ENCODE results near the gene COLGALT1.
"Not testable (repeated sequence)": the region's sequence is repeated elsewhere in the genome, so short reads cannot be mapped to it uniquely, and the experiment has no call there.

Gene COLGALT1

DNA sequence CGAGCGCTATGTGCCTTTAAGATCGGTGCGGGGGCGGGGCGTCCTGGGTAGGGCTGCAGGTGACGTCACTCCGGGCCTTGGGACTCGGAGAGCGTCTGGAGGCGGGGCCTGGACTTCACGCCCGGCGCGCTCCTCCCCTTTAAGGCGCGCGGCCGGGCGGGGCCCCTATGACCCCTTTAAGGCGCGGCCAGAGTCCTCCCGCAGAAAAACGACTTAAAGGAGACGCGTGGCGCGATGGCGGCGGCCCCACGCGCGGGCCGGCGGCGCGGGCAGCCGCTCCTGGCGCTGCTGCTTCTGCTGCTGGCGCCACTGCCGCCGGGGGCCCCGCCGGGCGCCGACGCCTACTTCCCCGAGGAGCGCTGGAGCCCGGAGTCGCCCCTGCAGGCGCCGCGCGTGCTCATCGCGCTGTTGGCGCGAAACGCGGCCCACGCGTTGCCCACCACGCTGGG lies at the start of gene COLGALT1:
COLGALT1 (plus strand) TSS at position 170 of the 449 bp plus-strand sequence; CDS start at position 235, 65 bp downstream.
- Histone ChIP-seq H3K27me3 (ENCODE audit: control insufficient read depth in 2 of 2, insufficient read depth in 2 of 2, low read length in 2 of 2) (no peaks in the 10 kb centered on the region), H3K4me1 (ENCODE audit: control insufficient read depth in 2 of 2, insufficient read depth in 2 of 2, low read length in 2 of 2) (peaks cover 10 to 13% of the 10 kb centered on the region in 2 donors), H3K9me3 (ENCODE audit: control insufficient read depth in 2 of 2, low read length in 2 of 2) (no peaks in the 10 kb centered on the region), H3K9ac (ENCODE audit: low read depth in 1 of 2, low read length in 2 of 2) (peak within 1 kb of the TSS; percentile 84 to 91), H3K27ac (ENCODE audit: low read depth in 2 of 2, low read length in 2 of 2) (peak within 1 kb of the TSS; percentile 85 to 92), H3K36me3 (ENCODE audit: control insufficient read depth in 2 of 2, insufficient read depth in 2 of 2, low read length in 2 of 2) (peaks cover 10 to 16% of the 10 kb centered on the region in 2 donors), H3K4me3 (ENCODE audit: low read length in 2 of 2) (peak within 1 kb of the TSS; percentile 86 to 87)

DNA sequence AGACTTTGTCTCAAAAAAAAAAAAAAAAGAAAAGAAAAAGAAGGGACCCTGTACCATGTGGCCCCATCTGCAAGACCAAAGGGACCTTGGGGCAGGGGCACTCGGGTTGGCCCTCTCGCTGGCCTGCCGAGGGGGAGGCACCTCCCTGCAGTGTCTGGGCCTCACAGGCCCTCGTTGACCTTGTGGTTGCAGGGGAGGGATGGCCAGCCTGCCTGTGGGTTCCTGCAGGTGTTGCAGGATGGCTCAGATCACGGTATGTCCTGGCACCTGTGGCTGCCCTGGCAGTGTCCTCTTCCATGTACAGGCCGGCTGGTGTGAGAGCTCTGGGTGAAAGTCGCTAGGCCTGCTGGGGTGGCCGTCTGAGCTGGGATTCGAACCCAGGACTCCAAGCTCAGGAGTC lies 48.7 kb upstream of the COLGALT1 start:
- H3K4me1 ChIP-seq (ENCODE audit: control insufficient read depth in 2 of 2, insufficient read depth in 2 of 2, low read length in 2 of 2), result peaks cover 8 to 9% of the 10 kb centered on the region in 2 donors
- H3K9me3 ChIP-seq (ENCODE audit: control insufficient read depth in 2 of 2, low read length in 2 of 2), result no peaks in the 10 kb centered on the region
- H3K9ac ChIP-seq (ENCODE audit: low read depth in 1 of 2, low read length in 2 of 2), result no peak overlapping the region
- H3K27ac ChIP-seq (ENCODE audit: low read depth in 2 of 2, low read length in 2 of 2), result no peak overlapping the region
- no peak overlapping the region for H3K4me3 ChIP-seq (ENCODE audit: low read length in 2 of 2)
- peaks cover 4% of the 10 kb centered on the region in 2 donors for H3K36me3 ChIP-seq (ENCODE audit: control insufficient read depth in 2 of 2, insufficient read depth in 2 of 2, low read length in 2 of 2)
- H3K27me3 ChIP-seq (ENCODE audit: control insufficient read depth in 2 of 2, insufficient read depth in 2 of 2, low read length in 2 of 2), result no peaks in the 10 kb centered on the region

DNA sequence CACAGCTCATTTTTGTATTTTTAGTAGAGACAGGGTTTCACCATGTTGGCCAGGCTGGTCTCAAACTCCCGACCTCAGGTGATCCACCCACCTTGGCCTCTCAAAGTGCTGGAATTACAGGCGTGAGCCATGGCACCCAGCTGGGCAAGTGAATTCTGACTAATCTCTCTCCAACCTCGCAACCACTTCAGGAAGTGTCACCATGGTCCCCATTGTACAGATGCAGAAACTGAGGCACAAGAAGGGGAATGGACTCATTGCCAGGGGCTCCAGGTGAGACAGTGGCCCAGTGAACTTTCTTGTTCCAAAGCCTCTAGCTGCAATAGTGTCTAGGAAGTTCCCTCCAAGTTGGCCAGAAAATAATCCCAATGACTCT lies 46.9 kb upstream of the COLGALT1 start:
- H3K36me3 ChIP-seq (ENCODE audit: control insufficient read depth in 2 of 2, insufficient read depth in 2 of 2, low read length in 2 of 2); H3K27me3 ChIP-seq (ENCODE audit: control insufficient read depth in 2 of 2, insufficient read depth in 2 of 2, low read length in 2 of 2); H3K4me3 ChIP-seq (ENCODE audit: low read length in 2 of 2); H3K27ac ChIP-seq (ENCODE audit: low read depth in 2 of 2, low read length in 2 of 2); H3K9me3 ChIP-seq (ENCODE audit: control insufficient read depth in 2 of 2, low read length in 2 of 2); H3K9ac ChIP-seq (ENCODE audit: low read depth in 1 of 2, low read length in 2 of 2): not testable (repeated sequence)
- peaks cover 13 to 19% of the 10 kb centered on the region in 2 donors for H3K4me1 ChIP-seq (ENCODE audit: control insufficient read depth in 2 of 2, insufficient read depth in 2 of 2, low read length in 2 of 2)

DNA sequence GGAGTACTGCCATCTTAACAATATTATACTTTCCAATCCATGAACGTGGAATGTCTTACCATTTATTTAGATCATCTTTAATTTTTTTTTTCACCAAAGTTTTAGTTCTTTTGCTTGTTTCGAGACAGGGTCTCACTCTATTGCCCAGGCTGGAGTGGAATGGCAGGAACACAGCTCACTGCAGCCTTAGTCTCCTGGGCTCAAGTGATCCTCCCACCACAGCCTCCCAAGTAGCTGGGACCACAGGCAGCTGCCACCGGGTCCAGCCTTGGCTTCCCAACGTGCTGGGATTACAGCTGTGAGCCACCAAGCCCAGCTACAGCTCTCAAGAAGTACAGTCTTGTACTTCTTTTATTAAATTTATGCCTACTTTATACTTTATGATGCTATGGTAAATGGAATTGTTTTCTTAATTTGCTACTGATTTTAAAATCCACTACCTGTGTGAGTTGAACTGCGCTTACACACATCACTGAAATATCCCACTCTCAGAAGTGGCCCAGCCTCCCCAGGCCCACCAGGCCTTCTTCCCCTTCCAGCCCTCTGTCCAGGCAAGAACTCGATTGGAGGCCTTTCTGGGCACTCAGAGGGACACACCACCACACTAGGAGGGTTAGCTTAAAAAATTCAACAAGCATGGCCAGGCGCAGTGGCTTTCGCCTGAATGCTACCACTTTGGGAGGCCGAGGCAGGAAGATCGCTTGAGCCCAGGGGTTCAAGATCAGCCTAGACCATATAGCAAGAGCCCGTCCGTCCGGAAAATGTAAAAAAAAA lies 45.0 kb upstream of the COLGALT1 start:
- H3K36me3 ChIP-seq (ENCODE audit: control insufficient read depth in 2 of 2, insufficient read depth in 2 of 2, low read length in 2 of 2), result peaks cover 3 to 5% of the 10 kb centered on the region in 2 donors
- peaks cover 13 to 19% of the 10 kb centered on the region in 2 donors for H3K4me1 ChIP-seq (ENCODE audit: control insufficient read depth in 2 of 2, insufficient read depth in 2 of 2, low read length in 2 of 2)
- H3K27ac ChIP-seq (ENCODE audit: low read depth in 2 of 2, low read length in 2 of 2), result no peak overlapping the region
- H3K4me3 ChIP-seq (ENCODE audit: low read length in 2 of 2), result peak overlapping the region; percentile 87 to 93
- H3K9ac ChIP-seq (ENCODE audit: low read depth in 1 of 2, low read length in 2 of 2), result peak overlapping the region; percentile 96 to 97
- no peaks in the 10 kb centered on the region for H3K27me3 ChIP-seq (ENCODE audit: control insufficient read depth in 2 of 2, insufficient read depth in 2 of 2, low read length in 2 of 2)
- no peaks in the 10 kb centered on the region for H3K9me3 ChIP-seq (ENCODE audit: control insufficient read depth in 2 of 2, low read length in 2 of 2)

DNA sequence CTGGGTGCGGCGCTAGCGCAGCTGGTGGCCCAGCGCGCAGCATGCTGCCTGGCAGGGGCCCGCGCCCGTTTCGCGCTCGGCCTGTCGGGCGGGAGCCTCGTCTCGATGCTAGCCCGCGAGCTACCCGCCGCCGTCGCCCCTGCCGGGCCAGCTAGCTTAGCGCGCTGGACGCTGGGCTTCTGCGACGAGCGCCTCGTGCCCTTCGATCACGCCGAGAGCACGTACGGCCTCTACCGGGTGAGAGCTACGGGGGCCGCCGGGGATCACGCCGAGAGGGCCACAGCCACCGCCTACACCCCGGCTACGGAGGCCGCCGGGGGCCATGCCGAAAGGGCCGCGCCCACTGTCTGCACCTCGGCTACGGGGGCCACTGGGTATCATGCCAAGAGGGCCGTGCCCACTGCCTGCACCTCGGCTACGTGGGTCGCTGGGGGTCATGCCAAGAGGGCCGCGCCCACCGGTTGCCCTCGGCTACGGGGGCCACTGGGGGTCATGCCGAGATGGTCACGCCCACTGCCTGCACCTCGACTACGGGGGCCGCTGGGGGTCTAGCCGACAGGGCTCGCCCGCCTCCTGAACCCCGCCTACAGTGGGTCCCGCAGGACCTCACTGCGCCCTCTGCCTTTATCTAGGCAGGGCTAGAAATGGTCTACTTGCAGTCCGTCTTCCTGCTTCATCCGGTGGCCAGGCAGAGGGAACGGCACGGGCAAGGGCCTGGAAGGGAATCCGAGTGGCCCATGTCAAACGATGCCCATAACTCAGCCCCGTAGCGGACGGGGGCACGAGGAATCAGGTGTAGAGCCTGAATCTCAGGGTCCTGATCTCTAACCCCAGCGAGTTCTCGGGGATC lies 43.5 kb upstream of the COLGALT1 start:
- H3K27me3 ChIP-seq (ENCODE audit: control insufficient read depth in 2 of 2, insufficient read depth in 2 of 2, low read length in 2 of 2), result no peaks in the 10 kb centered on the region
- peak overlapping the region; percentile 100 for H3K27ac ChIP-seq (ENCODE audit: low read depth in 2 of 2, low read length in 2 of 2)
- peak overlapping the region; percentile 96 to 97 for H3K9ac ChIP-seq (ENCODE audit: low read depth in 1 of 2, low read length in 2 of 2)
- H3K4me3 ChIP-seq (ENCODE audit: low read length in 2 of 2), result peak overlapping the region; percentile 87 to 93
- no peaks in the 10 kb centered on the region for H3K9me3 ChIP-seq (ENCODE audit: control insufficient read depth in 2 of 2, low read length in 2 of 2)
- peaks cover 13 to 19% of the 10 kb centered on the region in 2 donors for H3K4me1 ChIP-seq (ENCODE audit: control insufficient read depth in 2 of 2, insufficient read depth in 2 of 2, low read length in 2 of 2)
- peaks cover 0 to 2% of the 10 kb centered on the region in 2 donors for H3K36me3 ChIP-seq (ENCODE audit: control insufficient read depth in 2 of 2, insufficient read depth in 2 of 2, low read length in 2 of 2)

DNA sequence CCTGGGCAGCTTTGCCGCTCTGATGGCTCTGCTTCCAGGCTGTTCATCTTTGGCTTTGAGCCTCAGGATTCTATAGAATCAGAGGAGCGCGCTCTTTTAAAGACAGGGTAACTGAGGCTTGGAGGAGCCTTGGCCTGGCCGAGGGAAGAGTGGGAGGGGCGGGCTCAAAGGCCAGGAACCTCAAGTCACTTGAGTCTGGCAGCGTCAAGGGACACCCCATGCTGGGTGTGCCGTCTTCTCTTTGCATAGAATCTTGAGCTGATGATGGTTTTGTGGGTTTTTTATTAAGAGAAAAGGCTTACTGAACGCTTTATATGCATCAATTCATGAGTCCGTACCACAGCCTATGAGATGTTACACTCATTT lies 42.9 kb upstream of the COLGALT1 start:
- Histone ChIP-seq H3K36me3 (ENCODE audit: control insufficient read depth in 2 of 2, insufficient read depth in 2 of 2, low read length in 2 of 2) (peaks cover 6 to 7% of the 10 kb centered on the region in 2 donors), H3K27ac (ENCODE audit: low read depth in 2 of 2, low read length in 2 of 2) (peak overlapping the region; percentile 100), H3K4me3 (ENCODE audit: low read length in 2 of 2) (peak overlapping the region; percentile 87 to 93), H3K4me1 (ENCODE audit: control insufficient read depth in 2 of 2, insufficient read depth in 2 of 2, low read length in 2 of 2) (peaks cover 13 to 19% of the 10 kb centered on the region in 2 donors), H3K9me3 (ENCODE audit: control insufficient read depth in 2 of 2, low read length in 2 of 2) (peaks cover 1 to 2% of the 10 kb centered on the region in 2 donors), H3K27me3 (ENCODE audit: control insufficient read depth in 2 of 2, insufficient read depth in 2 of 2, low read length in 2 of 2) (no peaks in the 10 kb centered on the region), H3K9ac (ENCODE audit: low read depth in 1 of 2, low read length in 2 of 2) (peak overlapping the region; percentile 96 to 97)

DNA sequence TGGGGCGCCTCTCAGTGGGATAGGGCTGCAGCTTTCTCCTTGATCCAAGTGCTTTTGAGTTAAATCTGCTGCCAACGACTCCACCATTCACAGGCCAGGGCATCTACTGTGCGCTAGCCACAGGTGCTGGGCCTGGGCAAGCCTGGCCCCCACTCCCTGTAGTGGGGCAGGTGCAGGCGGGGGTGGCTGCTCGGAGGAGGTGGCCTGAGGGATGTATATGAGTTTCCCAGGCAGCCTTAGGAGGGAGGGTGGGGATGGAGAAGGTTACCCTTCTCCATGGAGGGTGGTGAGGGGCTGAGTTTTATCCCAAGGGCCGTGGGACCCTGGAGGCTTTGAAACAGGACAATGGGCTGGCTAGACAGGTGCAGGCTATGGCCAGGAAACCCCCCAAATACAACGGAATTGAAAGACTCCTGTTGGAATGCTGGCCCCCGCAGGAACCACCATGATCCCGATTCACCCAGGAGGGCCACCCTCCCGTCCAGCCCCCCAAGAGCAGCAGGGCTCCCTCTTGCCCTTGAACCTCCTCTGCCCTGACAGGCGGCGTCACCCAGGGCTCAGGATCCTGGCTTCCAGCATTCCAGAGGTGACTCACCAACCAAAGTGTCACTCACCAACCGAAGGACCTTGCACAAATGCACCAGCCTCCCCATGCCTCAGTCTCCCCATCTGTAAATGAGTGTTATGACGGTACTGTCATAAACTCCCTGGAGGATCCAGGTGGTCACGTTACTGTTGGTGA lies 39.9 kb upstream of the COLGALT1 start:
- Histone ChIP-seq H3K27ac (ENCODE audit: low read depth in 2 of 2, low read length in 2 of 2) (no peak overlapping the region), H3K4me1 (ENCODE audit: control insufficient read depth in 2 of 2, insufficient read depth in 2 of 2, low read length in 2 of 2) (peaks cover 7 to 13% of the 10 kb centered on the region in 2 donors), H3K9me3 (ENCODE audit: control insufficient read depth in 2 of 2, low read length in 2 of 2) (peaks cover 3 to 4% of the 10 kb centered on the region in 2 donors), H3K9ac (ENCODE audit: low read depth in 1 of 2, low read length in 2 of 2) (no peak overlapping the region), H3K36me3 (ENCODE audit: control insufficient read depth in 2 of 2, insufficient read depth in 2 of 2, low read length in 2 of 2) (peaks cover 8 to 9% of the 10 kb centered on the region in 2 donors), H3K4me3 (ENCODE audit: low read length in 2 of 2) (no peak overlapping the region), H3K27me3 (ENCODE audit: control insufficient read depth in 2 of 2, insufficient read depth in 2 of 2, low read length in 2 of 2) (no peaks in the 10 kb centered on the region)

DNA sequence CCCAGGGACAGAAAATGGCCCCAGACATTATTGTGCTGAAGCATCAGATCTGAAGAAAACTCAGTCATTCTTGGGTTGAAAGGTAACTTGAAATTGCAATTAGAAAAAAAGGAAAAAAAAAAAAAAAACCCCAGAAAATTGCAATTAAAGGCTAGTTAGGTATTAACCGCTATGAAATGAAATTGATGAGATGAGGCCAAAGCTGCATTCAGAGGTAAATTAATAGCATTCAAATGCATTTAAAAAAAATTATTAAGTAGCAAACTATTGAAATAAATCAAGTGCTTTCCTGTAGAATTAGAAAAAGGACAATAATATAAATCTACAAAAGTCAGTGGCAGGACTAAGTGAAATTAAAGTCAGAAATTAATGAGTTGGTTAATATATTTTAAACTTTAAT lies 37.6 kb upstream of the COLGALT1 start:
- Histone ChIP-seq H3K9ac (ENCODE audit: low read depth in 1 of 2, low read length in 2 of 2) (no peak overlapping the region), H3K9me3 (ENCODE audit: control insufficient read depth in 2 of 2, low read length in 2 of 2) (peaks cover 3 to 4% of the 10 kb centered on the region in 2 donors), H3K4me3 (ENCODE audit: low read length in 2 of 2) (no peak overlapping the region), H3K36me3 (ENCODE audit: control insufficient read depth in 2 of 2, insufficient read depth in 2 of 2, low read length in 2 of 2) (peaks cover 8 to 9% of the 10 kb centered on the region in 2 donors), H3K27me3 (ENCODE audit: control insufficient read depth in 2 of 2, insufficient read depth in 2 of 2, low read length in 2 of 2) (no peaks in the 10 kb centered on the region), H3K4me1 (ENCODE audit: control insufficient read depth in 2 of 2, insufficient read depth in 2 of 2, low read length in 2 of 2) (peaks cover under 1 to 4% of the 10 kb centered on the region in 2 donors), H3K27ac (ENCODE audit: low read depth in 2 of 2, low read length in 2 of 2) (no peak overlapping the region)

DNA sequence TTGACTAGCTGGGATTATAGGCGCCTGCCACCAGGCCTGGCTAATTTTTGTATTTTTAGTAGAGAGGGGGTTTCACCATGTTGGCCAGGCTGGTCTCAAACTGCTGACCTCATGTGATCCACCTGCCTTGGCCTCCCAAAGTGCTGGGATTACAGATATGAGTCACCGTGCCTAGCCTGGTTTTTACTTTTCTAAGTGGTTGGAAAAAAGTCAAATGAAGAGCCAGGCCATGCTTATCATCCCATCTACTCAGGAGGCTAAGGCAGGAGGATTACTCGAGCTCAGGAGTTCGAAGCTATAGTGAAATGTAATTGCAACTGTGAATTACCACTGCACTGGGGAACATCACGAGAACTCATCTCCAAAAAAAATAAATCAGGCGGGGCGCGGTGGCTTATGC lies 36.8 kb upstream of the COLGALT1 start:
- not testable (repeated sequence) for H3K36me3 ChIP-seq (ENCODE audit: control insufficient read depth in 2 of 2, insufficient read depth in 2 of 2, low read length in 2 of 2); H3K4me3 ChIP-seq (ENCODE audit: low read length in 2 of 2)

More for the DNA sequence above, 36.8 kb upstream of the COLGALT1 start:
- not testable (repeated sequence) for H3K27ac ChIP-seq (ENCODE audit: low read depth in 2 of 2, low read length in 2 of 2); H3K27me3 ChIP-seq (ENCODE audit: control insufficient read depth in 2 of 2, insufficient read depth in 2 of 2, low read length in 2 of 2); H3K9ac ChIP-seq (ENCODE audit: low read depth in 1 of 2, low read length in 2 of 2); H3K9me3 ChIP-seq (ENCODE audit: control insufficient read depth in 2 of 2, low read length in 2 of 2)
- H3K4me1 ChIP-seq (ENCODE audit: control insufficient read depth in 2 of 2, insufficient read depth in 2 of 2, low read length in 2 of 2), result peaks cover 0 to 11% of the 10 kb centered on the region in 2 donors

All from mucosa of rectum (tissue), 2 donors.